Activated naive CD4-positive, alpha-beta T cell (primary cell): ENCODE measurements around the gene HLA-A.
"Not testable (repeated sequence)": the region's sequence is repeated elsewhere in the genome, so short reads cannot be mapped to it uniquely, and the experiment has no call there.

ENCODE experiments used
- DNase-seq, 4 experiments: peaks; one replicate each; lab custom pipeline; 2025; lab: John Stamatoyannopoulos, UW

Gene HLA-A

GRCh38 chr6:29961966-29962365 lies 19.6 kb downstream of the HLA-A start:
- DNase-seq: no peak

GRCh38 chr6:29963697-29964096 lies 21.4 kb downstream of the HLA-A start:
- not testable (repeated sequence) for DNase-seq

GRCh38 chr6:29964518-29964886 lies 22.2 kb downstream of the HLA-A start:
- DNase-seq: no peak

GRCh38 chr6:29964887-29965562 lies 22.7 kb downstream of the HLA-A start:
- DNase-seq: peak in 3 of 4 experiments; percentile 21 to 66 (median 44)

GRCh38 chr6:29965563-29965872 lies 23.2 kb downstream of the HLA-A start:
- DNase-seq: no peak

GRCh38 chr6:29965873-29966601 lies 23.7 kb downstream of the HLA-A start:
- peak in 1 of 4 experiments; percentile 18 for DNase-seq

- no peak for DNase-seq
These were observed 25.2 kb downstream of the HLA-A start for GRCh38 chr6:29967379-29968010.

- DNase-seq: no peak
These were observed 25.8 kb downstream of the HLA-A start for GRCh38 chr6:29968130-29968529.

- no peak for DNase-seq
These were observed 26.6 kb downstream of the HLA-A start for GRCh38 chr6:29968905-29969304.

- DNase-seq: no peak
These were observed 28.4 kb downstream of the HLA-A start for GRCh38 chr6:29970711-29971110.

- DNase-seq: no peak
These were observed 32.7 kb downstream of the HLA-A start for GRCh38 chr6:29974901-29975560.

GRCh38 chr6:29975561-29975907 lies 33.2 kb downstream of the HLA-A start:
- no peak for DNase-seq

- no peak for DNase-seq
These were observed 33.9 kb downstream of the HLA-A start for GRCh38 chr6:29976253-29976587.

- DNase-seq: peak in 1 of 4 experiments; percentile 34
These were observed 34.5 kb downstream of the HLA-A start for GRCh38 chr6:29976588-29977424.

- no peak for DNase-seq
These were observed 35.0 kb downstream of the HLA-A start for GRCh38 chr6:29977425-29977727.

GRCh38 chr6:29980013-29980412 lies 37.7 kb downstream of the HLA-A start:
- DNase-seq: not testable (repeated sequence)

GRCh38 chr6:29980511-29980910 lies 38.2 kb downstream of the HLA-A start:
- no peak for DNase-seq

GRCh38 chr6:29981211-29981812 lies 39.0 kb downstream of the HLA-A start:
- DNase-seq: no peak

- no peak for DNase-seq
These were observed 39.8 kb downstream of the HLA-A start for GRCh38 chr6:29982097-29982496.

GRCh38 chr6:29984232-29984631 lies 41.9 kb downstream of the HLA-A start:
- DNase-seq: no peak

GRCh38 chr6:29984992-29985391 lies 42.7 kb downstream of the HLA-A start:
- DNase-seq: no peak
